ENCODE results near the gene CEP41.
A peak's percentile ranks its signal among the peaks of the same experiment; 100 is the strongest.

CEP41 gene

DNA sequence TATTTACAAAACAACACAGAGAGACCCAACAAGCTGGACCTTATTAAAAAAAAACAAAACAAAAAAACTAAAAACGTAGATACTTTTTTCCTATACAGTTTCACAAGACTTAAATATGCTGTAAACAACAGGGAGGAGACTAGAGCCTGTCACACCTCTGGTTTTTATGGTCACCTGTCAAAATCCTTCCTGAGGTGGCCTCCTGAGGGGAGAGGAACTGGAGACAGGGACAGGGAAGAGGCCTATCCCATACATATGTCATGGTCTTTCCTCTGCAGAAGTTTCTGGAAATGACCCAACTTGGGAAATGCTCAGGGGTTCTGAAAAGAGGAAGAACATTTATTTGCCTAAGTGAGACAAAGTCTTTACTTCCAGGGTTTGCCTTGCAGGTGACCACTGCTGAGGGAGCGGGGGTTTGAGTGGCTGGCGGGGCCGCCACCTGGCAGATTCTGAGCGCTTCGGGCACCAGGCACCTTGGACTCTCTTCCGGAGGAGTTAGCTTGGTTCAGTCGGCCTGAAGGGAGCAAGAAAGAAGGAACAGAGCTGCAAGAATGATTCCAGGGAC, 42.2 kb downstream of the CEP41 start:
- Histone ChIP-seq H3K36me3 (ENCODE audit: control insufficient read depth, insufficient read depth, low read length) (peaks cover 3% of the 10 kb centered on the region), H3K9me3 (ENCODE audit: control insufficient read depth, low read length) (no peaks in the 10 kb centered on the region), H3K4me1 (ENCODE audit: control insufficient read depth, insufficient read depth, low read length, poor library complexity, severe bottlenecking) (peaks cover 12% of the 10 kb centered on the region), H3K4me3 (ENCODE audit: extremely low read depth, insufficient read depth, low read length, poor library complexity, severe bottlenecking) (no peak overlapping the region), H3K27ac (ENCODE audit: low read depth, low read length, severe bottlenecking) (no peak overlapping the region)
- WGBS, 2 experiments (ENCODE audit: insufficient coverage in 2 of 2) = 95 to 99% methylated on average over 6 of the region's 8 CpGs

GRCh38 chr7:130397758-130398073, 43.1 kb downstream of the CEP41 start:
- 100% methylated on average over 2 of the region's 3 CpGs for WGBS, 2 experiments (ENCODE audit: insufficient coverage in 2 of 2)
- no peaks in the 10 kb centered on the region for H3K9me3 ChIP-seq (ENCODE audit: control insufficient read depth, low read length)
- no peaks in the 10 kb centered on the region for H3K36me3 ChIP-seq (ENCODE audit: control insufficient read depth, insufficient read depth, low read length)
- H3K27ac ChIP-seq (ENCODE audit: low read depth, low read length, severe bottlenecking) = no peak overlapping the region
- H3K4me1 ChIP-seq (ENCODE audit: control insufficient read depth, insufficient read depth, low read length, poor library complexity, severe bottlenecking) = peaks cover 16% of the 10 kb centered on the region
- no peak overlapping the region for H3K4me3 ChIP-seq (ENCODE audit: extremely low read depth, insufficient read depth, low read length, poor library complexity, severe bottlenecking)

- Histone ChIP-seq H3K4me1 (ENCODE audit: control insufficient read depth, insufficient read depth, low read length, poor library complexity, severe bottlenecking) (peaks cover 20% of the 10 kb centered on the region), H3K36me3 (ENCODE audit: control insufficient read depth, insufficient read depth, low read length) (no peaks in the 10 kb centered on the region), H3K9me3 (ENCODE audit: control insufficient read depth, low read length) (no peaks in the 10 kb centered on the region), H3K4me3 (ENCODE audit: extremely low read depth, insufficient read depth, low read length, poor library complexity, severe bottlenecking) (no peak overlapping the region), H3K27ac (ENCODE audit: low read depth, low read length, severe bottlenecking) (no peak overlapping the region)
- 83% methylated on average over 5 of the region's 7 CpGs; no CpG with 5 or more reads in 1 of the 2 experiments for WGBS, 2 experiments (ENCODE audit: insufficient coverage in 2 of 2)
Observed at GRCh38 chr7:130397051-130397757, 43.6 kb downstream of the CEP41 start.

GRCh38 chr7:130396109-130396508, 44.7 kb downstream of the CEP41 start:
- peak overlapping the region; percentile 2 for H3K27ac ChIP-seq (ENCODE audit: low read depth, low read length, severe bottlenecking)
- H3K9me3 ChIP-seq (ENCODE audit: control insufficient read depth, low read length) = no peaks in the 10 kb centered on the region
- WGBS, 2 experiments (ENCODE audit: insufficient coverage in 2 of 2) = 88 to 96% methylated on average over 2 to 3 of the region's 3 CpGs
- H3K36me3 ChIP-seq (ENCODE audit: control insufficient read depth, insufficient read depth, low read length) = no peaks in the 10 kb centered on the region
- H3K4me3 ChIP-seq (ENCODE audit: extremely low read depth, insufficient read depth, low read length, poor library complexity, severe bottlenecking) = no peak overlapping the region
- peaks cover 20% of the 10 kb centered on the region for H3K4me1 ChIP-seq (ENCODE audit: control insufficient read depth, insufficient read depth, low read length, poor library complexity, severe bottlenecking)

- H3K4me1 ChIP-seq (ENCODE audit: control insufficient read depth, insufficient read depth, low read length, poor library complexity, severe bottlenecking) = peaks cover 20% of the 10 kb centered on the region
- H3K27ac ChIP-seq (ENCODE audit: low read depth, low read length, severe bottlenecking) = no peak overlapping the region
- H3K9me3 ChIP-seq (ENCODE audit: control insufficient read depth, low read length) = no peaks in the 10 kb centered on the region
- no peak overlapping the region for H3K4me3 ChIP-seq (ENCODE audit: extremely low read depth, insufficient read depth, low read length, poor library complexity, severe bottlenecking)
- H3K36me3 ChIP-seq (ENCODE audit: control insufficient read depth, insufficient read depth, low read length) = no peaks in the 10 kb centered on the region
- WGBS, 2 experiments (ENCODE audit: insufficient coverage in 2 of 2) = 100% methylated on average over 2 of the region's 5 CpGs
Observed at GRCh38 chr7:130395421-130395820, 45.4 kb downstream of the CEP41 start.

GRCh38 chr7:130394421-130395195, 46.2 kb downstream of the CEP41 start:
- no peaks in the 10 kb centered on the region for H3K9me3 ChIP-seq (ENCODE audit: control insufficient read depth, low read length)
- 74 to 98% methylated on average over 2 to 6 of the region's 7 CpGs for WGBS, 2 experiments (ENCODE audit: insufficient coverage in 2 of 2)
- peaks cover 20% of the 10 kb centered on the region for H3K4me1 ChIP-seq (ENCODE audit: control insufficient read depth, insufficient read depth, low read length, poor library complexity, severe bottlenecking)
- no peaks in the 10 kb centered on the region for H3K36me3 ChIP-seq (ENCODE audit: control insufficient read depth, insufficient read depth, low read length)
- H3K4me3 ChIP-seq (ENCODE audit: extremely low read depth, insufficient read depth, low read length, poor library complexity, severe bottlenecking) = no peak overlapping the region
- no peak overlapping the region for H3K27ac ChIP-seq (ENCODE audit: low read depth, low read length, severe bottlenecking)

- WGBS, 2 experiments (ENCODE audit: insufficient coverage in 2 of 2) = 94 to 95% methylated on average over 9 of the region's 10 CpGs
- no peak overlapping the region for H3K4me3 ChIP-seq (ENCODE audit: extremely low read depth, insufficient read depth, low read length, poor library complexity, severe bottlenecking)
- peaks cover 20% of the 10 kb centered on the region for H3K4me1 ChIP-seq (ENCODE audit: control insufficient read depth, insufficient read depth, low read length, poor library complexity, severe bottlenecking)
- no peak overlapping the region for H3K27ac ChIP-seq (ENCODE audit: low read depth, low read length, severe bottlenecking)
- H3K9me3 ChIP-seq (ENCODE audit: control insufficient read depth, low read length) = no peaks in the 10 kb centered on the region
- H3K36me3 ChIP-seq (ENCODE audit: control insufficient read depth, insufficient read depth, low read length) = no peaks in the 10 kb centered on the region
Observed at GRCh38 chr7:130393841-130394411, 46.9 kb downstream of the CEP41 start.

GRCh38 chr7:130393101-130393561, 47.7 kb downstream of the CEP41 start:
- WGBS, 2 experiments (ENCODE audit: insufficient coverage in 2 of 2) = 95 to 100% methylated on average over 2 of the region's 5 CpGs
- Histone ChIP-seq H3K36me3 (ENCODE audit: control insufficient read depth, insufficient read depth, low read length) (no peaks in the 10 kb centered on the region), H3K4me1 (ENCODE audit: control insufficient read depth, insufficient read depth, low read length, poor library complexity, severe bottlenecking) (peaks cover 20% of the 10 kb centered on the region), H3K4me3 (ENCODE audit: extremely low read depth, insufficient read depth, low read length, poor library complexity, severe bottlenecking) (no peak overlapping the region), H3K27ac (ENCODE audit: low read depth, low read length, severe bottlenecking) (peak overlapping the region; percentile 24), H3K9me3 (ENCODE audit: control insufficient read depth, low read length) (no peaks in the 10 kb centered on the region)

DNA sequence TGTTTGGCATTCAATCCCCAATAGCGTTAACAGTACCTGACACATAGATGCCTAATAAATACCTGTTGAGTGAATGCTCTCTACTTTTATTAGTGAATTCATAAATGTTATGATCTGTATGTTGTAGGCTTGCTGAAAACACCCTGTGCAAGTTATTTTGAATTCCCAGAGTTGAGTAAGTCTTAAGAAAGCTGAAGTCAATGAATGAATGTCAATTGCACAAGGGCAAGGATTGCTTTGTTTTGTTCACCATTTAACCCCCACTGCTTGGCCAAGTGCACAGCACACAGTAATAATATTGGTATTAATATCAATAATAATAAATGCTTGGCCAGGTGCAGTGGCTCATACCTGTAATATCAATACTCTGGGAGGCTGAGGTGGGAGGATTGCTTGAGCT, 50.3 kb downstream of the CEP41 start:
- no CpG with 5 or more reads among the region's 1 CpG for WGBS, 2 experiments (ENCODE audit: insufficient coverage in 2 of 2)
- H3K4me3 ChIP-seq (ENCODE audit: extremely low read depth, insufficient read depth, low read length, poor library complexity, severe bottlenecking) = no peak overlapping the region
- H3K4me1 ChIP-seq (ENCODE audit: control insufficient read depth, insufficient read depth, low read length, poor library complexity, severe bottlenecking) = peaks cover 15% of the 10 kb centered on the region

GRCh38 chr7:130388671-130389070, 52.1 kb downstream of the CEP41 start:
- no peak overlapping the region for H3K4me3 ChIP-seq (ENCODE audit: extremely low read depth, insufficient read depth, low read length, poor library complexity, severe bottlenecking)
- WGBS, 2 experiments (ENCODE audit: insufficient coverage in 2 of 2) = 67 to 75% methylated on average over 2 of the region's 2 CpGs
- peaks cover 9% of the 10 kb centered on the region for H3K4me1 ChIP-seq (ENCODE audit: control insufficient read depth, insufficient read depth, low read length, poor library complexity, severe bottlenecking)
- no peak overlapping the region for H3K27ac ChIP-seq (ENCODE audit: low read depth, low read length, severe bottlenecking)
- H3K36me3 ChIP-seq (ENCODE audit: control insufficient read depth, insufficient read depth, low read length) = no peaks in the 10 kb centered on the region
- H3K9me3 ChIP-seq (ENCODE audit: control insufficient read depth, low read length) = no peaks in the 10 kb centered on the region

More for the DNA sequence above, 50.3 kb downstream of the CEP41 start:
- Histone ChIP-seq H3K9me3 (ENCODE audit: control insufficient read depth, low read length) (no peaks in the 10 kb centered on the region), H3K27ac (ENCODE audit: low read depth, low read length, severe bottlenecking) (no peak overlapping the region), H3K36me3 (ENCODE audit: control insufficient read depth, insufficient read depth, low read length) (no peaks in the 10 kb centered on the region)

All from mesodermal cell (in vitro differentiated cells).